GM19035 (cell line): Measurements from ENCODE around the gene TEKT5.

Experiments
- ATAC-seq: cut with Tn5 transposase; IDR thresholded peaks from one replicate; pipeline ENCODE4 v1.9.1; 2021; ENCODE audit not compliant: unreplicated experiment

TEKT5 gene

GRCh38 chr16:10581507-10581906, 113.2 kb downstream of the TEKT5 start:
- ATAC-seq: no peak

- no peak for ATAC-seq
These were observed 113.9 kb downstream of the TEKT5 start for GRCh38 chr16:10580883-10581247.

DNA sequence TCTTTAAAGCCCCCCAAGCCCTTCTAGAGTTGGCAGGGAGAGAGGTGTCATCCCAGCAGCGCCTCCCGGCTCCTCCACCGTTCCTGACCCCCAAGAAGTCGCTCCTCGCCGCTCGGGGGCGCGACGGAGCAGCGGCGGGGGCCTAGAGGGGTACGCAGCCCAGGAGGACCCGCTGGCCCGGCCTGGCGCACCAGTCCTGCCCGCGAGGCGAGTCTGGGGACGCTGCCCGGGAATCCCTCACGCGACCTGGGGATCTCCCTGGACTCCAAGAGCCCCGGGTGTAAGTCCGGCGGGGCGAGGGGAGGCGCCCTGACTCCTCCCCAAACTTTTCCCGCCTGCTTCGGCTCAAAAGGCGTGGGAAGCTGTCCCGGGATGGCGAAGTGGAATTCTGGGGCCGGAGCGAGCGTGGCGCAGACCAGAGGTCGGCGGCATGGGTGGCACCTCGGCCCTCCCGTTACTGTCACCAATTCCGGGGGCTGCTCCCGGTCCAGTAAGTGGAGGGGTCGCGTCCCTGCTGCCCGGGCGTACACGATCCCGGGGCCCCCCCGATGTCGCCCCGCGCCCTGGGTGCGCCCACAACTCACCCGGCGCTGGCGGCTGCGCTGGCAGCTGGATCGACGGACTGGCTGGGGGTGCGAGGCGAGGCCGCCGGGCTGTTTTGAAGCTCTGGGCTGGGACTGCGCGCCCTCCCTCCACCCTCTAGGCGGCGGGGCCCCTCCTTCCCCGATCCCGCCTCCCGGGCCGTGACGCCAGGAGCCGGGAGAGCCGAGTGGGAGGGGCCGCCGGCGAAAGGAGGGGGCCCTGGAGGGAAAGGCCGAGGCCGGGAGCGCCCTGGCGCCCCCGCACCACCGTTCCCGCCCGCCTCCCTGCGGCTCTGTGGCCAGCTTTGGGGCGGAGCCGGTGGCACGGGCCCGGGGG, 114.5 kb downstream of the TEKT5 start, which contains the start of gene EMP2:
TSS of gene EMP2 (minus strand) at position 634 of the 918 bp plus-strand sequence. CDS start 32,981 bp downstream, outside the sequence.
- no peak for ATAC-seq

GRCh38 chr16:10579575-10579964, 115.2 kb downstream of the TEKT5 start:
- ATAC-seq: no peak

DNA sequence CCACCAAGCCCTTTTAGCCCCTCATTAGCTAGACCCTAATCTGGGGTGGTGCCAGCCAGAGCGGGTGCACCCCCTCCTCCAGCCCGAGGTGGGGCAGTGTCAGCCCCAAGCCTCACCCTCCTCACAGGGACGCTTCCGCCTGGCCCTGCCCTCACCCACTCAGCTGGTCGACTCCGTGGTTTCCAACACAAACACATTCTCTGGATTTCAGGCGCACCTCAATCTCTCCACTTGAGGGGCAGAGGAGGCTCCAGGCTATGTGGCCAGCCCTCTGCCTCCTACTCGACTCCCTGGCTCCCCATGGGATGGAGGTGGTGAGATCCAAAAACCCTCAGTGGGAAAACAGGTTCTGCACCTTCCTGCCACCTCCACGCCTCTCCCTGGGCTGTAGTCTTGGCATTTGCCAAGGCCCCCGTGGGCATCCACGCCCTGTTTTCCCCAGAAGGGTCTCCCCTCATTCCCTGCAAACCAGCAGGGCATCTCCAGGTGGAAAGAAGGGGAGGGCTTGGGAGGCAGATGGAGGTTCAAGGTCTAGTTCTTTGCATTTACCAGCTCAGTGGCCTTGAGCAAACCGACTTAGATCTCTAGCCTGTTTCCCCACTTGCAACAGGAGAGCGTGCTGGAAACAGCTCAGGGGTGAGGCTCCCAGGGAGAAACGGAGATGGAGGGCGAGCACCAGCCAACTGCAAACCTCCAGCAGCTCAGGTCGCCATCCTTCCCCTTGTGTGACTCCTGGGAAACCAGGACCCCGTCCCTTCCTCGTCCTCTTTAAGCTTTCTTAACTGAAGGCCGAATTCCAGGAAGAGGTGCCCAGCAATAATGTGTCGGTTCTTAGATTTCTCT, 116.0 kb downstream of the TEKT5 start:
- ATAC-seq: no peak
